ENCODE data around the gene PHACTR1.
"Not testable (repeated sequence)": the region's sequence is repeated elsewhere in the genome, so short reads cannot be mapped to it uniquely, and the experiment has no call there.

PHACTR1 gene

DNA sequence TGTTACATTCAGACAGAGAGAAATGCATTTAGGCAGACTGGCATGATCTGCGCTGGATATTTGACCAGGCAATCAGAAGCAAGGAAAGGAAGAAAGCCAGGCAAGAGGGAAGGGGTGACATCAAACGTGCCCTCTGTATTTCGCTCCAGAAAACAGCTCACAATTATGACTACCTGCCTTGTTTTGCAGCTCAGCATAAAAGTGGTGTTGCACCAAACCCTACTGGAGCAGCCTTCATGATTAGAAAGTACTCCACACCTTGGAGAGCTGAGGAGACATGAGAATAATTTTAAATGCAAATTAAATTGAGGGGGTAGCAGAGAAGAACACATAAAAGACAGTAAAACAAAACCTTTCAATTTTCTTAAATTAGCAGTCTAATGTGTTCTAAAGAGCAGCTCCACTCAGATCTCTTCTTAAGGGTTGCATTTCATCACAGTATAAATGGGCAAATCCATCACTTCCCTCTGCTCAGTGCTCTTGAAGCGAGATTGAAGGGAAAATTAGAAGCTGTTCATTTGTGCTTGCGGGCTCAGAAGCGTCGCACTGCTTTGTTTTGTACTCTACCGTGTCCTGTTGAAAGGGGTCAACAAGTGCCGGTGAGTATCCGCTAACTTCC lies at the start of gene PHACTR1:
TSS of gene PHACTR1 (plus strand) at position 470 of the 619 bp plus-strand sequence.
- Histone ChIP-seq H3K4me3 (no peak within 1 kb of the TSS), H3K27ac (no peak within 1 kb of the TSS)

DNA sequence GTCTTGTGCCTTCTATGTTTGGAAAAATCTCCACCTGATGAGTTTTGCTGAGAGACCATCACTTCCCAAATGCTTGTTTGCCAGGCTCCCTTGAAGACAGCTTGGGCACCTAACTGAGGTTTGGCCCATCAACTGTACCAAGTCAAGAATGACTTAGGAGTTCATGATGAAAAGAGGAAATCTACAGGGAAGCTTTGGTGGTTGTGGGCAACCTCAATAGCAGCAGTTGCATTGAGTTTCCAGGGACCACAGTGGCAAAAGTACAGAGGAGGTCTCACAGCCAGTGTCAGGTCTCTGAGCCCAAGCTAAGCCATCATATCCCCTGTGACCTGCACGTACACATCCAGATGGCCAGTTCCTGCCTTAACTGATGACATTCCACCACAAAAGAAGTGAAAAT lies 49.7 kb upstream of the PHACTR1 start:
- H3K27ac ChIP-seq, result no peak overlapping the region
- H3K4me3 ChIP-seq, result no peak overlapping the region

DNA sequence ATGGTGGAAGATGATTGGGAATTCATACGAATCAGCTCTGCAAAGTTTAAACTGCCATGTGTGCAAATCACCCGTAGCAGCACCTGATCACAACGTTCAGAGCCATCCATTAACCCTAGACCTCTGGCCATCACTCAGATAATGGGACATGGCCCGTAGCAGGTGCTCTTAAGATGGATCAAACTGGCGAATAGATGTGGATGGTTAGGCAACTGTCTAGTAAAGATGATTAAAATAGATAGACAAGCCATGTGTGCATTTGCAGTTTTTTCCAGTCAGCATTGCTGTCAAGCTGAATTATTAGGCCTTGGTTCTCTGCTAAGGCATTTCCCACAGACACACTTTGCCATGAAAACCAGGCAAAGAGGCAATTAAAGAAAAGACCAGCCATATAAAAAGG lies 40.6 kb upstream of the PHACTR1 start:
- H3K27ac ChIP-seq, result no peak overlapping the region
- H3K4me3 ChIP-seq, result no peak overlapping the region

DNA sequence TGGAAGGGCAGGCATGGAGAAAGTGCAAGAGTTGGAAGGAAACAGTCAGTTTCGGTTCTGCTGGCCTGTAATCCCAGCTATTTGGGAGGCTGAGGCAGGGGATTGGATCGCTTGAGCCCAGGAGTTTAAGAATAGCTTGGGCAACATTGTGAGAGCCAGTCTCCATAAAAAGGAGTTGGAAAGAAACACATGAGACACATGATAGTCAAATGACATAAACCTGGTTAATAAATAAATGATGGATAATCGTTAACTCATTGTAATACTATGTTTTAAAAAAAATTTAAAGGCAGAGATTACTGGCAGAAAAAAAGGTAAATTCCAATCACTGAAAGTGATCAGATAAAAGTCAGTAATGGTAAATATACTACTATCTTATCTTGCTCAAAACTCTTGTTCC lies 37.2 kb upstream of the PHACTR1 start:
- Histone ChIP-seq H3K4me3 (no peak overlapping the region), H3K27ac (no peak overlapping the region)

DNA sequence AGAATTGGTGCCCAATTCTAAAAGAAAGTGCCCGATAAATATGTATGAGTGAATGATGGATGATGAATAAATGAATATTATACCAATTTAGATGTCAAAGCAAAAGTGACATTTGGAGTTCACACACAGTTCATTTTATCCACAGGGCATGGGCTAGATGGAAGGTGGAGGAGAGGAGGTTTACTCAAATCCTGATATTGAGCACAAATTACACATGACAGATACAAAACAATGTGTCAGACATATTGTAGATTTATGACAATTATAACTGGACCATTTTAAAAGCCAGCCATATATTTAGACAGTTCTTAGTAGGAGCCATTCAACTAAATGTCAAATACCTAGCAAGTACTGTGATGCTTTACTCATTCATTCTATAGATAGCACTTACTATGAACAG lies 23.4 kb upstream of the PHACTR1 start:
- Histone ChIP-seq H3K27ac (no peak overlapping the region), H3K4me3 (no peak overlapping the region)

DNA sequence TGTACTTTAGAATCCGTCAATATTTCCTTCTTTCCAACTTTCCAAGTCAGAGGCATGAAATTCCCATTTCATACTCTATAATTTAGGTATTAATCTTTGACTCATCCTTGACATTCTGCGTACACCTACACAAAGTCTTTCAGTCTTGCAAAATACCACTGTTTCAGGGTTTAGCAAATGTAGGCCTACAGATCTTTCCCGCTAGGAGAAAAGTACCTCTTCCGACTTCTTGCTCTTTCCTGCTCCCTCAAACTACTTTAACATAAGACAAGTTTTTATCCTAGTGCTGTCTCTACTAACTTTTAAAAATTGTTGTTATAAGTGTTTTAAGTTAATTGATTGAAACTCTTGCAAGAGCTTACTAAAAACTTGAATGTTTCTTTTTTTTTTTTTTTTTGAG lies 18.3 kb upstream of the PHACTR1 start:
- no peak overlapping the region for H3K4me3 ChIP-seq

DNA sequence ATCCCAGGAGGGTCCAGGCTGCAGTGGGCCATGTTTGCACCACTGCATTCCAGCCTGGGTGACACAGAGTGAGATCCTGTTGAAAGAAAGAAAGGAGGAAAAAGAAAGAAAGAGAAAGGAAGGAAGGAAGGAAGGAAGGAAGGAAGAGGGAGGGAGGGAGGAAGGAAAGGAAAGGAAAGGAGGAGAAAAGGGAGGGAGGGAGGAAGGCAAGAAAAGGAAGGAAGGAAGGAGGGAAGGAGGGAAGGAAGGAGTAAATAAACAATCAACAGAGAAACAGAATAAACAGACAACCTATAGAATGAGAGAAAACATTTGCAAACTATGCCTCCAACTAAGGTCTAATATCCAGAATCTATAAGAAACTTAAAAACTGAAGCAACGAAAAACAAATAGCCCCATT lies 11.6 kb upstream of the PHACTR1 start:
- no peak overlapping the region for H3K27ac ChIP-seq
- no peak overlapping the region for H3K4me3 ChIP-seq

More for the DNA sequence above, 18.3 kb upstream of the PHACTR1 start:
- no peak overlapping the region for H3K27ac ChIP-seq

DNA sequence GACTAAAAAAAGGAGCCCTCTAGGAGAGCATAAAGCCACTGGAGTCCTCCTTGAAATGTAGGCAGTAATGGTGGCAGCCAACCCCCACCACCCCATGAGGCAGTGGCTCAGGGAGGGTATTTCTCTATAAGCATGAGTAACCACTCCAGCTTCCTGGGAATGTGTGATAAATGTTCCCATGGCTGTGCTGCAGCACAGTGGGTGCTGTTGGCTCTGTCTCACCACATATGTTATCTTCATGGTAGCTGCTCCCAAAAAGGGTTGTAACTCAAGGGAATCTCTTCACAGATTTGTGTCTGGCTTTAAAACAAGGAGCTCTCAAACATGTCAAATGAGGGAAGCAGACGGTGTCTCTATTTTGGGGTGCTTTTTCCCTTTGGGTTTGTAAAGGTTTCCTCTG lies 7.5 kb upstream of the PHACTR1 start:
- Histone ChIP-seq H3K4me3 (no peak overlapping the region), H3K27ac (no peak overlapping the region)

DNA sequence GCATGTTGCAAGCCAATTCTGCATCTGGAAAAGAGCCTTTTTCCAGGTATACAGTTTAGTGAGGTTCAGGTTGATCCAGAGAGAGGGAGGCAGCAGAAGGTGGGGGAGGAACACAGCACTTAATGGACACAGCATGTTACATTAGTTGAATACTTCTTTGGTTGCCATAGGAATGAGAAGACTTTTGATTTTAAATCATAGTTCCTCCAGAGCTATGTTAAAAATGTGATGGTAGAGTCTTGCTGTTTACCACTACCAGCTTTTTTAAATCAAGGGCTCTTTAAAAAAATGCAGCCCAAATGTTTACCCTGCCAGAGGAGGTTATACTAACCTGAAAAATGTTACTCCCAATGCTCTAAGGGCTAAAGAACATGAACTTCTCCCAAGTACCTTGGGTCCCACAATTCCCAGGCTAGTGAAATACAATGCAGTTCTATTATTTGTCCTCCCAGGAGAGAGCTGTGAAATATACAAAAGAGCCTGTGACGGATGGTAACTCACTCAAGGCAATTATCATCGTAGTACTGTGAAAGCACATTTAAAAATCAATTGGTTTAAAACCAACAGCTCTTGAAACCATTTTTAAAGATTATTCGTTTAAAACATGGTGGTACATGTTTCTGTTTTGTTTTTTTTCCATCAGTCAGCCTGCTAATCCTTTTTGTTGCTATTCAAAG lies 6.9 kb upstream of the PHACTR1 start:
- H3K4me3 ChIP-seq, result no peak overlapping the region
- no peak overlapping the region for H3K27ac ChIP-seq

DNA sequence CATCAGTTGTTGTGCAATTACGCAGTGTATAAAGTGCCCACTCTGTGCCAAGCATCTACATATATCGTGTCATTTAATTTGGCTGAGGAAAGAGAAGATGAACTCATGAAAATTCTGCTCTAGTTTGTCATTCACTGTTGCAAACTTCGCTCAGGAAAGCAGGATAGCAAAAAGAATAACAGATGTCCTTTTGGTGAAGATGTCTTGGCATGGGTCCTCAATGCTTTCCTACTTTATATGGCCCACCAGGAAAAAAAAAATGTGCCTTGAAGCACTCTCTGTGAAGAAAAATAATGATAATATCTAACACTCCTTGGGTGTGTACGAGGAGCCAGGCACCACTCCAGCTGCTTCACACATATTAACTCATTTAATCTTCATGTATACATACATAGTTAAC lies 5.6 kb upstream of the PHACTR1 start:
- Histone ChIP-seq H3K27ac (no peak overlapping the region), H3K4me3 (no peak overlapping the region)

DNA sequence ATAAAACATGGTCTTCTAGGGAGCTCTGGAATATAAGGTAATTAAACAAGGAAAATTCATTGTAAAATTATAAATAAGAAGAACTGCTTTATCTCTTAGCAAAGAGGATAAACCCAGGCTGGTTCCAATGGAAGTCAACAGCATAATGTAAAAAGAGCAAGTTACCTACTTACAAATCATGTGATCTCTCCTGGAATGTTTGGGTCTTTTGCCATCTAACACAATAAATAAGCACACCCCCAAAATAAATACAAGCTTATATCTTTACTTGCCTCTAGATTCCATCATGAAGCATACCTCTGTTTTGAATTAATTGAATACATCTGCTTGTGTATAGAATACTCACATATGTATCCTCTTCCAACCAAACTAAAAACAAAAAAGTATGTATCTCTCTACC lies 2.5 kb upstream of the PHACTR1 start:
- Histone ChIP-seq H3K4me3 (no peak overlapping the region), H3K27ac (no peak overlapping the region)

DNA sequence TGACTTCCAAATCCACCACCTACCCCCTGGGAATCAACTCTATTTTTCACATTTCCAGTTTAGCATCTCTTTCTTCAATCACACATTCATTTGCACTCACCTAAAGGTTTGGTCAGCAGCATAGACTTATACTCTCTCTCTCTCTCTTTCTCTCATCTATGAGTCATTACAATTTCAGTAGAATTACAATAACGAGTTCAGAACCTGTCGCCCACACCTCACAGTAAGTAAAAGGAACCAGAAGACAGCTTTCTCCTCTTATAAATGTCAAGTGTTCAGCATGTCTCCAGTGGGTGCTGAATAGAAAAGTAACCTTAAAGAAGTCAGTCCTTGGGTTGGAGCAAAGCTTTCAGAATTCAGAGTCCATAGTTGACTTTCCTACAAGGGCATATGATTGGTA lies 1.1 kb upstream of the PHACTR1 start:
- H3K4me3 ChIP-seq, result no peak overlapping the region
- H3K27ac ChIP-seq, result no peak overlapping the region

DNA sequence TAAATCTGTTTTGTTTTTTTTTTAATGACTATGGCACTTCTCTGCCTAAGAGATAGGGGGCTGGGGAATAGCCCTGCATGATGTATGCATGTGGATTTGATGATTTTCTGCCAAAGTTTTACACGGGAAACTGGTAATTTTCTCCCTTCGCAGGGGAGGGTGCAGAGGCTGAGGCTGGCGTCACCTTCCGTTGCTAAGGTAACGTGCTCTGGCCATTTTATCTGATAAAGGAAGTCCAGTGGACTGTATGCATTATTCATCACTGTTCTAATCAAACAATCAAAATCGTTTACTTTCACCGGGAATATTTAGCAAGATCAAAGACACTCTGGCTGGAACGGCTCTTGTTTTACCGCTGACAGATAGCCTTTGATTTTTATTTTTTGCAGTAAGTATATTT lies 789 bp downstream of the PHACTR1 start:
- Histone ChIP-seq H3K27ac (no peak overlapping the region), H3K4me3 (no peak overlapping the region)

DNA sequence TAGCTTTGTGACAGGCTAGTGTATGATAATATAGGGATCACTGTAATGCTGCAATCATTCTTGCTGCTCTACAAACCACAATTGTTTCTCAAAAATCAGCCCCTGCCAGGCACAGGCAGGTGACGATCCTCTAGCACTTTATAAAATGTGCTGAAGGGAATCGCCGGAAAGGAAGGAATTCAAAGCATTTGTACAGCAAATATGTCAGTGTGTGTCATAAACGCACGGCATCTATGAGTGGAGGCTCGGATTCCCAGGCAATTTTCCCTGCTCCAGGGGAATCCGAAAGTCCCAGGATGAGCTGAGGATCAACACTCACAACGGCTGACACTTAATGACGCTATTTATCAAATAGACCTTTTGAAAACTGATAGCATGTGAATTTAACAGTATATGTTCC lies 1.4 kb downstream of the PHACTR1 start:
- Histone ChIP-seq H3K27ac (no peak overlapping the region), H3K4me3 (no peak overlapping the region)

DNA sequence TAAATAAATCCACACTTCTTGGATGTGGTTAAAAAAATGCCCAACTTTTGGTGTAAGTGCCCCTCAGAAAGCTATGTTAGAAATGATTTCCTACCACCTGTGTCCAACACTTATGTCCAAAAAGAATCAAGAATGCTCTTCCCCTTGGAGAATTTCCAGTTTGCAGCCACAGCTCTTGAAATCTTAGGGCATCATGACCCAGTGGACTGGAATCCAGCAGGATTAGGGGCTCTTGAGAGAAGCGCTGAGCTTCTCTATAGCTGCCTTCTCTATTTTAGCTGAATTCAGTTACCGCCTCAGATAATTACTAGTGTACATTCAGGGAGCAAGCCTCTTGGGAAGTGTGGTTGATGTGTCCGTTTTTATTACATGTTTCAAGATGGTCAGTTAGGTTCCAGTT lies 2.5 kb downstream of the PHACTR1 start:
- Histone ChIP-seq H3K27ac (no peak overlapping the region), H3K4me3 (no peak overlapping the region)

DNA sequence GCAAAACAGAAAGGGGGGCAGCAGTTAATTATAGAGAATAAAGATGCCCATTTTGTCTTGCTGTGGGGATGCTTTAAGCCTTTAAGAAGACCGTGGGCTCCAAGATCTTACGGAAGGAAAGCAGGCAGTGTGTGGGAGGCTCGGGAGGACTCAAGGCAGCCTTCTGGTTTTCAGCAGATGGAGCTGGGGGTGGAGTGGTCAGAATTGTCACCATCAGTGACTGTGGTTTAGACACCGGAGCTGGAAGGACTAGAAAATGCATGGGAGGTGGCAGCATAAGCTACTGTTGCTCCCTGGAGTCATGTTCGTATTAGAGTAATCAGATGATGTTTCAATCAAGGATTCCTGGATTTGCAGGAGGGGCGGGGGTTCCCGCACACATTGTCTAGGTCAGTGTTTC lies 3.7 kb downstream of the PHACTR1 start:
- Histone ChIP-seq H3K4me3 (no peak overlapping the region), H3K27ac (no peak overlapping the region)

DNA sequence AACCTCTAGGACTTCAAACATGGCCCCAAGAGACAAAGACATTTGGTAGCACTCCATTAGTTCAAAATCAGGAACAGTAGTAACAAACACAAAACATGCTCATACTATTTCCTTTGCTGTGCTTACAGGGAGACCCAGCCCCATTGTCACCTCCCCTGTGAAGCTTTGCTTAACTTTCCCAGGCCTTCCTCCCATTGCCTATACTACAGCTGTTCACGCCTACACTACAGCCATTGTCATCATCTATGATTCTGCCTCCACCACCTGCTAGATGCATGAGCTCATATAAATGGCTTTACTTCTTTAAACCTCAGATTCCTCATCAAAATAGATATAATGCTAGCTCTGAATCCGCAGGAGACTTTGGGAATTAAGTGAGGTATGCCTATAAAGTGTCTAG lies 8.7 kb downstream of the PHACTR1 start:
- no peak overlapping the region for H3K4me3 ChIP-seq

DNA sequence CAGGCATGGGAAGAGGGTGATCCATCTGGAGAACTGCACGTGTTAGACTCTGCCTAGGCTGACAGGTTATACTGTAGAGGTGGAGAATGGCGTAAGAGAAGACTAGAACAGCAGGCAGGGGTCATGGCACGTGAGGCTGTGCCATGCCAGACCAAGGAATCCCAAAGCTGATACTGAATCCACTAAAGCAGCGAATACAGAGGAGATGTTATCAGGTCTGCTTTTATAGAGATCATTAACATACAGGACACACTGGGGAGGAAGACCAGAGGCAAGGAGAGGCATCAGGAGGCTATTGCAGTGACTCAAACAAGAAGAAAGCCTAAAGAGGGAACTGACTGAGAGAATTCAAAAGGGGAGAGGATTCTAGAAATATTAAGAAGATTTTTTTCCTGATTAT lies 12.9 kb downstream of the PHACTR1 start:
- Histone ChIP-seq H3K27ac (no peak overlapping the region), H3K4me3 (no peak overlapping the region)

More for the DNA sequence above, 8.7 kb downstream of the PHACTR1 start:
- no peak overlapping the region for H3K27ac ChIP-seq

DNA sequence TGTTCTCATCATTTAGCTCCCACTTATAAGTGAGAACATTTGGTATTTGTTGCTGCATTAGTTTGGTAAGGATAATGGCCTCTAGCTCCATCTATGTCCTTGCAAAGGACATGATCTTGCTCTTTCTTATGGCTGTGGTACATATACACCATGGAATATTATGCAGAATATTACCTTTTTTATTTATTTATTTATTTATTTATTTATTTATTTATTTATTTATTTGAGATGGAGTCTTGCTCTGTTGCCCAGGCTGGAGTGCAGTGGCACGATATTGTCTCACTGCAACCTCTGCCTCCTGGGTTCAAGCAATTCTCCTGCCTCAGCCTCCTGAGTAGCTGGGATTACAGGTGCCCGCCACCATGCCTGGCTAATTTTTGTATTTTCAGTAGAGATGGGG lies 14.2 kb downstream of the PHACTR1 start:
- H3K27ac ChIP-seq, H3K4me3 ChIP-seq: not testable (repeated sequence)

DNA sequence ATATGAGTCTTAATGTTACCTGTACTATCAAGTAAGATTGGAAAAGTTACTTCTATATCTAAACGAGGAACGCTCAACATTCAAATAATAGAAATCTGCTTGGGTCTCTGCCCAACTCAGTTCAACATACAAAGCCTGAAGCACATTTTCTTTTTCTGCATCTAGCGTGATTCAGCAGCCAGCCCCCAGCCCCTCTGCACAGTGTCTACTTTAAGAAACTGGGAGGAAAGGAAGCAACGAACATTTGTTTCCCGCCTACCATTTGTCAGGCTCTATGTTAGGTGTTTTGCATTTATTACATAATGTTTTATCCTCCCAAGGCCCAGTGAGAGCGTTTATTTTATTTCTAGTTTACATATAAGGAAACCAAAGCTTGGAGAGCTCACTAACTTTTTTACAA lies 17.3 kb downstream of the PHACTR1 start:
- H3K27ac ChIP-seq, result no peak overlapping the region
- H3K4me3 ChIP-seq, result no peak overlapping the region

DNA sequence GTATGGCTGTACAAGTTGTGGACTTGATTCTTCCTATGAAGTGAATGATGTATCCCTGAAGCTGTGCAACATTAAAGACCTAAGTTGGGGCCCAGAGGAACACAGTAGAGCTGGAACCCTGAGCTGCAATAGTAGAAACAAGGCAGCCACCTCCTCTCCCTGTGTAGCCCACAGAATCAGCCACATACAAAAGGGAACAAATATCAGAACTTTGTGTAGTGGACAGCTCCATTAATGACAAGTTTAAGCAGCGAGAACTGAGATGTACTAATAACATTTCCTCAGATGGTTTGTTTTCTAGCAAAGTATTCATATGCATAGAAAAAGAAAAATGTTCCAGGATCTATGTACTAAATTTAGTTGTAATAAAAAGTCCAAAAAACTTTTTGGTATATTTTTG lies 19.2 kb downstream of the PHACTR1 start:
- no peak overlapping the region for H3K27ac ChIP-seq
- no peak overlapping the region for H3K4me3 ChIP-seq

DNA sequence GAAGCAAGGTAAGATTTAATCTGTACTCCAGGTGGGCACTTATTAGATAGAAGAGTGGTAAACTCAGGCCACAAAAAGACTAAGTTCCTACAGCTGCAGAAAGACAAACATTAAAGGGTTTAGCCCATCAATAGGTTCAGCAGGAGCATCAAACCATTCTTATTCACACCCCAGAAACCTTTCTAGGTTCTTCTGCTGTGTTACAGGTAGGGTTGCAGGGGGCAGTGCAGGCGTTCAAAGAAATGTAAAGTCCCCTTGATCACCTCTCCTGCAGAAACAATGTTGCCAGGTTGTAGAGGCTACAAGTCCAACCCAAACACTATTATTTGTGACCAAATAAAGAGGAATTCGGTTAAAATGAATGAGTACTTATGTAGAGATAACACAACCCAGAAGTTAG lies 31.8 kb downstream of the PHACTR1 start:
- H3K27ac ChIP-seq, result no peak overlapping the region
- H3K4me3 ChIP-seq, result no peak overlapping the region

All from skin epidermis (tissue), 12 donors.